Type B pancreatic cell (in vitro differentiated cells): ENCODE results near the gene RERE. TPM values are rescaled to one million over a fixed set of nuclear protein-coding genes. Genes with fewer than 3 reads are reported as not detected.

Experiments used
- DNase-seq: peaks from one replicate; pipeline ENCODE4 v3.0.0; 2021; ENCODE audit warnings: mixed read lengths; ENCODE audit not compliant: unreplicated experiment; ENCODE audit errors: extremely low spot score
- H3K27ac Mint-ChIP-seq: 2 replicates; pipeline ENCODE4 v1.8.0; 2021; ENCODE audit warnings: mild to moderate bottlenecking, mixed read lengths
- H3K27me3 Mint-ChIP-seq: 2 replicates; pipeline ENCODE4 v1.8.0; 2021; ENCODE audit warnings: mixed read lengths
- H3K36me3 Mint-ChIP-seq: 2 replicates; pipeline ENCODE4 v1.8.0; 2021; ENCODE audit warnings: mixed read lengths
- H3K4me1 Mint-ChIP-seq: one replicate; pipeline ENCODE4 v1.8.0; 2021; ENCODE audit warnings: mixed read lengths; ENCODE audit not compliant: unreplicated experiment
- H3K4me3 Mint-ChIP-seq: 2 replicates; pipeline ENCODE4 v1.8.0; 2021; ENCODE audit warnings: mild to moderate bottlenecking, mixed read lengths
- H3K9me3 Mint-ChIP-seq: 2 replicates; pipeline ENCODE4 v1.8.0; 2021; ENCODE audit warnings: mixed read lengths
- CTCF ChIP-seq: fragments of 200-600 bp; sonication (generic); conservative IDR thresholded peaks from 2 replicates; pipeline ENCODE4 v1.5.0; 2021; ENCODE audit warnings: antibody characterized with exemption, mild to moderate bottlenecking
- total RNA-seq: library from RNA; stranded (reverse); gene quantifications from 2 replicates; pipeline ENCODE4 v1.2.1, GENCODE V29; 2021; ENCODE audit warnings: low replicate concordance

RERE gene
- total RNA-seq, 1 donor from 2014 or later, result 141 TPM

GRCh38 chr1:8753736-8754135 lies 63.7 kb downstream of the RERE start:
- Mint-ChIP-seq H3K4me1 (peaks cover 16% of the 10 kb centered on the region), H3K27me3 (no peaks in the 10 kb centered on the region), H3K27ac (no peak overlapping the region), H3K36me3 (no peaks in the 10 kb centered on the region), H3K4me3 (no peak overlapping the region), H3K9me3 (no peaks in the 10 kb centered on the region)
- TF ChIP-seq CTCF, result no peak
- DNase-seq, result no peak

- H3K4me3 Mint-ChIP-seq, result no peak overlapping the region
- no peak for TF ChIP-seq CTCF
- no peak for DNase-seq
- peaks cover 20% of the 10 kb centered on the region for H3K4me1 Mint-ChIP-seq
- H3K27ac Mint-ChIP-seq, result no peak overlapping the region
- H3K36me3 Mint-ChIP-seq, result peaks cover 4% of the 10 kb centered on the region
- H3K9me3 Mint-ChIP-seq, result no peaks in the 10 kb centered on the region
- no peaks in the 10 kb centered on the region for H3K27me3 Mint-ChIP-seq
These were observed 64.3 kb downstream of the RERE start for GRCh38 chr1:8752921-8753713.

- TF ChIP-seq CTCF, result no peak
- no peak for DNase-seq
- Mint-ChIP-seq H3K9me3 (no peaks in the 10 kb centered on the region), H3K27me3 (no peaks in the 10 kb centered on the region), H3K27ac (no peak overlapping the region), H3K4me3 (no peak overlapping the region), H3K4me1 (peaks cover 22% of the 10 kb centered on the region), H3K36me3 (peaks cover 6% of the 10 kb centered on the region)
These were observed 65.0 kb downstream of the RERE start for GRCh38 chr1:8752411-8752810.

GRCh38 chr1:8751984-8752383 lies 65.5 kb downstream of the RERE start:
- no peak for DNase-seq
- Mint-ChIP-seq H3K4me1 (peaks cover 22% of the 10 kb centered on the region), H3K27ac (no peak overlapping the region), H3K9me3 (no peaks in the 10 kb centered on the region), H3K27me3 (no peaks in the 10 kb centered on the region), H3K4me3 (no peak overlapping the region), H3K36me3 (peaks cover 6% of the 10 kb centered on the region)
- TF ChIP-seq CTCF, result no peak

DNA sequence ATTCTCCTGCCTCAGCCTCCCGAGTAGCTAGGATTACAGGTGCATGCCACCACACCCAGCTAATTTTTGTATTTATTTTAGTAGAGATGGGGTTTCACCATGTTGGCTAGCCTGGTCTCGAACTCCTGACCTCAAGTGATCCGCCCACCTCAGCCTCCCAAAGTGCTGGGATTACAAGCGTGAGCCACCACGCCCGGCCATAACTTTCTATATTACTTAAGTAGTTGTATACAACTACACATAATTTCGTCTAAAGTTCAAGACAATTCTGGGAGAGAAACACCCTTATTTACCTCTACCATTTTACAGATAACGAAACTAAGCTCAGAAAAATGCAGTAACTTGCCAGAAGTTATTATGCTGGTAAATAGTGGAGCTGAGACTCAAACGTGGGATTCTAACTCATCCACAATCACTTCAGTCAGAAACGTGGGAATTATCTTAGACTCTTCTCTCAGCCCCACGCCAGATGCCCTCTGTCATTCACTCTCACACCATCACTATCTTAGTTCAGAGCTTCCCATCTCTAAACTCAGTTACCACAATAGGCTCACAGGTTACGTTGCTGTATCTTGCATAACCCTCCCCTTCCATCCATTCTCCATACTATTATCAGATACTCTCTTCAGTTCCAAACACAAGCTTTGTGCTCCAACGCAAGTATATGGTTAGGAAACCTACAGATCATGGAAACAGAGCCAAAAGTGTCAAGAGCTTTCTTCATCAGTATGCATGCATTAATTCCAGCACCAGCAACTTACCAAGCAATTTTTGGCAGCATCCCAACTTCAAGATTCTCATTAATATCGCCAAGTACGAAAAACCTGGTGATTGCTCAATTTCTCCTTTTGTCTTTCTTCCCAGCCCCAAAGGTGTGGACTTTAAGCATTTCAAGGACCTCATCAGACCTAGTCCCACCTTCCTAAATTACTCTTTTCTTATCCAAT lies 69.3 kb downstream of the RERE start:
- peaks cover 5% of the 10 kb centered on the region for H3K9me3 Mint-ChIP-seq
- DNase-seq, result no peak
- H3K27me3 Mint-ChIP-seq, result no peaks in the 10 kb centered on the region
- no peak overlapping the region for H3K4me3 Mint-ChIP-seq
- H3K36me3 Mint-ChIP-seq, result peaks cover 10% of the 10 kb centered on the region
- no peak for TF ChIP-seq CTCF
- H3K27ac Mint-ChIP-seq, result no peak overlapping the region
- peaks cover 16% of the 10 kb centered on the region for H3K4me1 Mint-ChIP-seq
